SK-N-MC (cell line): ENCODE data around the gene P3H4.
"Not testable (repeated sequence)": the region's sequence is repeated elsewhere in the genome, so short reads cannot be mapped to it uniquely, and the experiment has no call there.

Experiments
- DNase-seq: peaks from one replicate; pipeline ENCODE4 v3.0.0-alpha.2; 2011; ENCODE audit warnings: low read depth, low spot score
- H3K27ac ChIP-seq: fragments of 200-600 bp; sonication (generic); 2 replicates; pipeline ENCODE4 v1.5.1; 2016; ENCODE audit warnings: mixed run types
- H3K36me3 ChIP-seq: fragments of 200-600 bp; sonication (generic); 2 replicates; pipeline ENCODE4 v1.6.1; 2017; ENCODE audit warnings: antibody characterized with exemption, low read length, mixed read lengths; ENCODE audit not compliant: insufficient read depth
- H3K4me3 ChIP-seq: fragments of 200-600 bp; sonication (generic); 2 replicates; pipeline ENCODE4 v1.5.1; 2016
- H3K9ac ChIP-seq: fragments of 200-600 bp; sonication (generic); 2 replicates; pipeline ENCODE4 v1.8.0; 2017; ENCODE audit warnings: mixed run types, mixed read lengths; ENCODE audit not compliant: insufficient read length
- H3K9me3 ChIP-seq: fragments of 200-600 bp; sonication (generic); 2 replicates; pipeline ENCODE4 v1.6.1; 2017; ENCODE audit warnings: low read depth, mild to moderate bottlenecking, antibody characterized with exemption, low read length, moderate library complexity, mixed read lengths
- EZH2 ChIP-seq: fragments of 200-600 bp; sonication (generic); IDR thresholded peaks from one replicate; pipeline ENCODE4 v1.6.1; 2017; ENCODE audit warnings: antibody characterized with exemption
- FOXP2 ChIP-seq: optimal IDR thresholded peaks from 2 replicates; pipeline ENCODE3; 2011; ENCODE audit warnings: mild to moderate bottlenecking, moderate library complexity; ENCODE audit not compliant: insufficient read depth; ENCODE audit errors: extremely low read length, control extremely low read depth
- POLR2AphosphoS5 ChIP-seq: IDR thresholded peaks from 2 replicates; pipeline ENCODE4 v1.6.1; 2012; ENCODE audit warnings: mild to moderate bottlenecking, low read depth, low read length, borderline replicate concordance

The P3H4 gene, protein sequence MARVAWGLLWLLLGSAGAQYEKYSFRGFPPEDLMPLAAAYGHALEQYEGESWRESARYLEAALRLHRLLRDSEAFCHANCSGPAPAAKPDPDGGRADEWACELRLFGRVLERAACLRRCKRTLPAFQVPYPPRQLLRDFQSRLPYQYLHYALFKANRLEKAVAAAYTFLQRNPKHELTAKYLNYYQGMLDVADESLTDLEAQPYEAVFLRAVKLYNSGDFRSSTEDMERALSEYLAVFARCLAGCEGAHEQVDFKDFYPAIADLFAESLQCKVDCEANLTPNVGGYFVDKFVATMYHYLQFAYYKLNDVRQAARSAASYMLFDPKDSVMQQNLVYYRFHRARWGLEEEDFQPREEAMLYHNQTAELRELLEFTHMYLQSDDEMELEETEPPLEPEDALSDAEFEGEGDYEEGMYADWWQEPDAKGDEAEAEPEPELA

GRCh38 chr17:41811549-41812380 lies at the start of gene P3H4:
TSS of gene P3H4 (minus strand) at chr17:41811949. CDS start at chr17:41811915, 34 bp downstream.
- Histone ChIP-seq H3K9me3 (no peaks in the 10 kb centered on the region), H3K9ac (peak within 1 kb of the TSS; percentile 80), H3K27ac (no peak within 1 kb of the TSS), H3K4me3 (peak within 1 kb of the TSS; percentile 95), H3K36me3 (no peaks in the 10 kb centered on the region)
- DNase-seq, result no peak
- peak; percentile 44 for TF ChIP-seq FOXP2
- no peak for TF ChIP-seq EZH2

DNA sequence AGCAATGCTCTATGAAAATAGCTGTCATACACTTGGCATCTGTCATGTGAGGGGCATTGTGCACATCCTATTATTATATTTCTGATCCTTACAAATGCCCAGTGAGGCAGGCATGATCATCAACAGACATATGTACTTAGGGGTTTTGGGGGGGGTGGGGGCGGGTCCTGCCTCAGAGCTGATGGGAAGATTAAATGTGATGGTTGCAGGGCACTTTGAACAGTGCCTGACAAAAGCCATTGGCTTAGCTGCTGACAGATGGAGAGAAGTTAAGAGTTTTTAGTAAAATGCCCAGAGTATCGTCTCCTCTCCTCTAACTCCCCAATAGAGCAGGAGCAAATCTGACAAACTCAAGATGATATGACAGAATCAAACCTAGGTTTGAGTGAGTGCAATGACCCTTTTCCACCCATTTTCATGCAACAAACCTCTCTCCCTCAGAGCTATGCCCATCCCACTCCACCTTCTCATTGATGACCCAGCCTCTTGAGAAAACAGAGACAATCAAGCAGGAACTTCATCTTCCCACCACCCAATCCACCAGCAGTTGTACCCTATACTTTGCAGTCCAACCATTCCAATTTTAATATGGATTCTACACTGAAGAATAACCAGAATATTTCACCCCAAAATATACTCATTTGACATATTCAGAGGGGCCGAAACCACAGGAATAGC lies 48.6 kb upstream of the P3H4 start:
- DNase-seq, result no peak
- Histone ChIP-seq H3K9me3 (no peaks in the 10 kb centered on the region), H3K27ac (no peak overlapping the region), H3K36me3 (no peaks in the 10 kb centered on the region), H3K9ac (no peak overlapping the region), H3K4me3 (no peak overlapping the region)
- no peak for TF ChIP-seq POLR2AphosphoS5
- TF ChIP-seq EZH2, result no peak
- TF ChIP-seq FOXP2, result no peak

- H3K9ac ChIP-seq, H3K27ac ChIP-seq: not testable (repeated sequence)
Observed at GRCh38 chr17:41851382-41851781, 39.6 kb upstream of the P3H4 start.

DNA sequence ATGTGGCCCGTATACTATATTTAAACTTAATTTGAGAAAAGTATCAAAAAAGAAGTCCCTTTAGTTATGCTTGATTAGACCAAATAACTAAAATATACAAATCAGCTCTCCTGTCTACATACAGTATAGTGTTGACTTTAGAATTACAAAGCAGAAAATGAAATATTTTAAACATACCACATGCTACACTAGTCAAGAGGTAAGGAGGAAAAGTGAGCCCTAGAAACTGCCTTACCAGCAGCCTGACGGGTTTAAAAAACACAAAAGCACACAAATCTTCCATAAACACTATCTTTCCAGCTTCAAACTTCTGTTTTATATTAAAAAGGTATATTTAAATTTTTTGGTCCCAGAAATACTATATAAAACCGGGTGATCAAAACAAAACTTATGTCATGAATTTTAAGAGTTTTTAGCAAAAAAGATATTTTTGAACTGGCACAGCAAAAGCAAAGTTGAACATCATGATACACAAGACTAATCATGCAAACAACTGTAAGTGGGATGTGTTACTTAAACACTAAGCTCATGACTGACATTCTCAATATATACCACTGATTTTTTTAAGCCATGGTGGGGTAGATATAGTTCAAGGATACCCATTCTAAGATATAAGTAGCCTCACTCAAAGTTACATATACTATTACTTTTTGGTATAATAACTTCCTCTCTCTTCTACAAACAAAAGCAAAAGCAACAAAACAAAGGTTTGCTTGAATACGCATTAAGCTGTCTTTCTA lies 37.7 kb upstream of the P3H4 start:
- H3K9ac ChIP-seq, result no peak overlapping the region
- peak overlapping the region; percentile 0; the same call in 1 of the 2 replicates for H3K27ac ChIP-seq
- no peak for DNase-seq
- peaks cover 10% of the 10 kb centered on the region for H3K36me3 ChIP-seq
- H3K4me3 ChIP-seq, result no peak overlapping the region
- TF ChIP-seq POLR2AphosphoS5 (no peak), FOXP2 (no peak), EZH2 (no peak)
- H3K9me3 ChIP-seq, result no peaks in the 10 kb centered on the region

More at GRCh38 chr17:41851382-41851781, 39.6 kb upstream of the P3H4 start:
- H3K9me3 ChIP-seq, DNase-seq, H3K4me3 ChIP-seq: not testable (repeated sequence)
- H3K36me3 ChIP-seq, result peaks cover 17% of the 10 kb centered on the region

GRCh38 chr17:41848788-41849187 lies 37.0 kb upstream of the P3H4 start:
- DNase-seq, result no peak
- H3K27ac ChIP-seq, result peak overlapping the region; percentile 0; the same call in 1 of the 2 replicates
- no peak overlapping the region for H3K4me3 ChIP-seq
- TF ChIP-seq EZH2, result no peak
- no peak for TF ChIP-seq POLR2AphosphoS5
- TF ChIP-seq FOXP2, result no peak
- no peaks in the 10 kb centered on the region for H3K9me3 ChIP-seq
- H3K36me3 ChIP-seq, result peaks cover 4% of the 10 kb centered on the region; the same call in 1 of the 2 replicates
- H3K9ac ChIP-seq, result no peak overlapping the region

GRCh38 chr17:41844971-41845370 lies 33.2 kb upstream of the P3H4 start:
- Histone ChIP-seq H3K9ac (no peak overlapping the region), H3K9me3 (no peaks in the 10 kb centered on the region), H3K36me3 (no peaks in the 10 kb centered on the region), H3K27ac (no peak overlapping the region), H3K4me3 (no peak overlapping the region)
- no peak for DNase-seq
- TF ChIP-seq POLR2AphosphoS5 (no peak), EZH2 (no peak), FOXP2 (no peak)

- H3K27ac ChIP-seq, H3K9ac ChIP-seq, H3K4me3 ChIP-seq, H3K36me3 ChIP-seq, H3K9me3 ChIP-seq, DNase-seq: not testable (repeated sequence)
Observed at GRCh38 chr17:41840781-41841180, 29.0 kb upstream of the P3H4 start.

- DNase-seq, result not testable (repeated sequence)
Observed at GRCh38 chr17:41839448-41839847, 27.7 kb upstream of the P3H4 start.

More at GRCh38 chr17:41839448-41839847, 27.7 kb upstream of the P3H4 start:
- not testable (repeated sequence) for H3K9ac ChIP-seq, H3K27ac ChIP-seq, H3K9me3 ChIP-seq, H3K36me3 ChIP-seq, H3K4me3 ChIP-seq
